Thyroid gland (tissue), 4 donors: ENCODE measurements around the gene QDPR. TPM values are rescaled to one million over a fixed set of nuclear protein-coding genes. Genes with fewer than 3 reads are reported as not detected.
A peak's percentile ranks its signal among the peaks of the same experiment; 100 is the strongest.

ENCODE experiments used
- DNase-seq, 2 donors: peaks; one replicate each; pipeline ENCODE4 v3.0.0-alpha.2; 2019
- H3K27ac ChIP-seq, 3 donors: fragments of 200-600 bp; sonication (generic); 1 replicate in 2 of 3; 2 replicates in 1 of 3; pipeline ENCODE4 v1.5.1; 2016 to 2019; ENCODE audit warnings: mild to moderate bottlenecking in 1 of 3, moderate library complexity in 1 of 3
- H3K27me3 ChIP-seq: fragments of 200-600 bp; sonication (generic); one replicate; pipeline ENCODE4 v1.5.1; 2019
- H3K36me3 ChIP-seq, 2 donors: fragments of 200-600 bp; sonication (generic); one replicate each; pipeline ENCODE4 v1.5.1; 2016 to 2019
- H3K4me1 ChIP-seq, 2 donors: fragments of 200-600 bp; sonication (generic); one replicate each; pipeline ENCODE4 v1.5.1; 2017 to 2019
- H3K4me3 ChIP-seq, 3 donors: fragments of 200-600 bp; sonication (generic); replicated peaks in 1 of 3; 1 replicate in 2 of 3; 2 replicates in 1 of 3; pipeline ENCODE4 v1.5.1; 2016; ENCODE audit warnings: mild to moderate bottlenecking in 1 of 3
- H3K9me3 ChIP-seq: fragments of 200-600 bp; sonication (generic); one replicate; pipeline ENCODE4 v1.5.1; 2017
- POLR2A ChIP-seq, 2 donors: fragments of 450-650 bp; IDR thresholded peaks; one replicate each; pipeline ENCODE4 v1.6.1; 2017; ENCODE audit warnings: antibody characterized with exemption in 2 of 2, mild to moderate bottlenecking in 2 of 2, moderate library complexity in 1 of 2
- WGBS, 2 donors: methylation state at CpG; one replicate each; pipeline ENCODE4 v1.1.5; 2017; 5-methylcytosine and 5-hydroxymethylcytosine counted together
- intact Hi-C: fragments of 100-400 bp; cut with DNase I; formaldehyde crosslinking; loops from one replicate; pipeline ENCODE4 v1.15.1; 2023
- total RNA-seq, 4 donors: library from RNA; depleted of rRNA; stranded (reverse); fragments of >200 nt; gene quantifications; one replicate each; pipeline ENCODE4 v1.2.3, GENCODE V29; 2016
- TF ChIP-seq, protein P1 (sequence below), 6 experiments: fragments of 200-600 bp in 3 of 6; fragments of 450-650 bp in 3 of 6; sonication (generic) in 3 of 6; IDR thresholded peaks; one replicate each; pipeline ENCODE4 v1.5.1; 2016 to 2019; ENCODE audit warnings: antibody characterized with exemption in 6 of 6, mild to moderate bottlenecking in 2 of 6, inconsistent platforms in 1 of 6, moderate library complexity in 1 of 6

The QDPR gene
- total RNA-seq: 10 to 100 TPM in 2 of 4 donors, 1 to 10 TPM in 2; 4.0 to 14.7 (median 9.6) TPM

DNA sequence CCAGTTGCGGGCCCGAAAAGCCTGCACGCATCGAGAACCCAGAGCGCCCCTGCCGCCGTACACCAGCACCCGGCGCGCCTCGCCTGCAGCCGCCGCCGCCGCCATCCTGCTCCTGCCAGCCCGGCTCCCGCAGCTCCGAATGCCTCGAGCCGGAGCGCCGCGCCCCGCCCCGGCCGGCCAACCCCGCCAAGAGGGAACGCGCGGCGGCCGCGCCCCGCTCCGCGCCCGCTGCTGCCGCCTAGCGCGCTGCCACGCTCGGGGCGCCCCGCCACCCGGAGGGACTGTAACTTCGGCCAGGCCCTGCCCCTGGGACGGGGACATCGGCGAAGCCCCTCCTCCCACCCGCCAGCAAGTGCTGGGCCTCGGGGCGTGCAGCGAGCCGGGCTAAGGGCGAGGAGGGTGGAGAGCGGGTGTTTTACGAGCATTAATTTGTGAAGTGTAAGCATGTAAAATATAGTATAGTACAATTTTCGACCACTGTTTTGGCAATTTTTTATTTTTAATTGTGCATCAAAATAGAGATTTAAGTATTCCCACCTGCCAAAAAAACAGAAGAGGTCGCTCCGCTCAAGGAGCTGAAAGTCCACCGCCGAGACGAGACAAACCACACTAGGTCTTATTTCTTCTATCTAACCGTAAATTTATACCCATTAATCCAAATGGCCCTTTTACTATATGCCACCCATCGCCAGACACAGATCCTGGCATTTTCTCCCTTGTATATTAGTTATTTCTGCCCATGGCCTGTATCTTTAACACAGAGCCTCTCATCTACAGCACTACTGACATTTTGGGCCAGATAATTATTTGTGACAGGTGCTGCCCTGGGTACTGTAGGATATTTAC, at the start of gene QDPR:
Gene QDPR (minus strand): TSS at position 141 of the 846 bp plus-strand sequence. CDS start 36 bp downstream, at position 105.
- DNase-seq: peak; percentile 87 to 89
- H3K27me3 ChIP-seq: no peaks in the 10 kb centered on the region

DNA sequence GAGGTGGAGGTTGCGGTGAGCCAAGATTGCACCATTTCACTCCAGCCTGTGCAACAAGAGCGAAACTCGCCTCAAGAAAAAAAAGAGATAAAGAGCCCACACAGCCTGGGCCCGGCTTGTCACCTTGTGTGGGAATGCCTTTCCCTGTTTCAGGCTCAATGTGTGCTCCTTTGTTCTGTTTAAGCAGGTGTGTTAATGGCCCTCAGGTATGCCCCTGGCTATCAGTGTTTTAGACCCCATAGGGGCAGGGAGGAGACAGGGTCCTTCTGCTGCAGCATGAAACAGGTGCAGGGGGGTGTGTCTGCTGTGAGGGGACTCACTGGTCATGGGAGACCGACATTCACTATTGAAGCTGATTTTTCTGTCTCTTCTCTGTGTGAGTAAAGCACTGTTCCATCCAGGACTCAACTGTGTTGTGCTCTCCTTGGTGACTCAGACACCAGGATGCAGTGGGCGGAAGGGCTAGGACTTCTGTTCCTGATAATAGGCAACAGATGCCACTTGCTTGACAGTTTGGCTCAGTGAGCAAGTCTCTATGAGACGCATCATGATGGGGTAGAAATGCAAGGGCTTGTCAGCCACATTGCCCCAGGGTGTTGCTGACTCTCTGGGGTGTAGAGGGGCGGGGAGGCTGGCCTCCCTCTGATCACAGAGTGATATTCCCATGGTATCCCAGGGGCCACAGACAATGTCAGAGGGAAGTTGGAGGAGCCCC, 49.5 kb upstream of the QDPR start:
- H3K27me3 ChIP-seq: no peaks in the 10 kb centered on the region
- WGBS, 2 donors: 87 to 90% methylated on average over 8 of the region's 8 CpGs

More for the DNA sequence above, at the start of gene QDPR:
- peak within 1 kb of the TSS; percentile 18 to 82 (median 52) for H3K27ac ChIP-seq
- no peaks in the 10 kb centered on the region for H3K9me3 ChIP-seq
- 4 to 9% methylated on average over 19 to 28 of the region's 65 CpGs for WGBS, 2 donors
- peak within 1 kb of the TSS; percentile 23 to 79 (median 69) for H3K4me3 ChIP-seq
- H3K4me1 ChIP-seq: peaks cover 12 to 23% of the 10 kb centered on the region in 2 donors
- H3K36me3 ChIP-seq: peaks cover 0 to 2% of the 10 kb centered on the region in 2 donors
- peak in 1 of 2 donors; percentile 50 for TF ChIP-seq POLR2A (IDR thresholded peaks at IDR 0.05)
- TF ChIP-seq, protein P1, sequence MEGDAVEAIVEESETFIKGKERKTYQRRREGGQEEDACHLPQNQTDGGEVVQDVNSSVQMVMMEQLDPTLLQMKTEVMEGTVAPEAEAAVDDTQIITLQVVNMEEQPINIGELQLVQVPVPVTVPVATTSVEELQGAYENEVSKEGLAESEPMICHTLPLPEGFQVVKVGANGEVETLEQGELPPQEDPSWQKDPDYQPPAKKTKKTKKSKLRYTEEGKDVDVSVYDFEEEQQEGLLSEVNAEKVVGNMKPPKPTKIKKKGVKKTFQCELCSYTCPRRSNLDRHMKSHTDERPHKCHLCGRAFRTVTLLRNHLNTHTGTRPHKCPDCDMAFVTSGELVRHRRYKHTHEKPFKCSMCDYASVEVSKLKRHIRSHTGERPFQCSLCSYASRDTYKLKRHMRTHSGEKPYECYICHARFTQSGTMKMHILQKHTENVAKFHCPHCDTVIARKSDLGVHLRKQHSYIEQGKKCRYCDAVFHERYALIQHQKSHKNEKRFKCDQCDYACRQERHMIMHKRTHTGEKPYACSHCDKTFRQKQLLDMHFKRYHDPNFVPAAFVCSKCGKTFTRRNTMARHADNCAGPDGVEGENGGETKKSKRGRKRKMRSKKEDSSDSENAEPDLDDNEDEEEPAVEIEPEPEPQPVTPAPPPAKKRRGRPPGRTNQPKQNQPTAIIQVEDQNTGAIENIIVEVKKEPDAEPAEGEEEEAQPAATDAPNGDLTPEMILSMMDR (IDR thresholded peaks at IDR 0.05): peak in 3 of 6 experiments; percentile 49 to 62 (median 52)
- intact Hi-C loops: no loop called here

DNA sequence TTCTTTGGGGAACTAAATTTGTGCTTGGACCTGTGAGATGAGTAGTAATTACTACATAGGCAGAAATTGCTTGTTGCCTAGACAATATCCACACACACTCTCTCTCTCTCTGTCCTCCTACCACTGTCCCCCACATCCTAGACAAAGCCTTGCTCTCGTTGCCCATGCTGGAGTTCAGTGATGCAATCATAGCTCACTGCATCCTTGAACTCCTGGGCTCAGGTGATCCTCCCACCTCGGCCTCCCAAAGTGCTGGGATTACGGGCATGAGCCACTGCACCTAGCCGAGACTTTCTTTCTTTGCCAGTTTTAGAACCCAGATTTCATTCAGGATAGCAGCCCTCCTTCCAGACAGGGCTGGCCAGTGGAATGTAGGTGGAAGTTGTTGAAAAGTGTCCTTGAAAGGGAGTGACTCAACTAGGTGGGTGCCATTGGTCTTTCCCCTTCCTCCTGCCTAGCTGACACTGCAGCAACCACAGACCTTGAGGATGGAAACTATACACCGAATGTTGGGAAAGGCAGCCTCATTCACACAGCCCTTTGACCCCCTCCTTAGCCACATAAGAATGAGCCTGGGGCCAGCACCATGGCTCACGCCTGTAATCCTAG, 48.3 kb upstream of the QDPR start:
- no peaks in the 10 kb centered on the region for H3K4me1 ChIP-seq
- no peak for TF ChIP-seq POLR2A (IDR thresholded peaks at IDR 0.05)
- TF ChIP-seq, protein P1 (IDR thresholded peaks at IDR 0.05): no peak
- no peaks in the 10 kb centered on the region for H3K36me3 ChIP-seq
- H3K9me3 ChIP-seq: no peaks in the 10 kb centered on the region
- DNase-seq: no peak
- intact Hi-C loops: no loop called here
- no peaks in the 10 kb centered on the region for H3K27me3 ChIP-seq
- no peak overlapping the region for H3K27ac ChIP-seq
- WGBS, 2 donors: 82 to 83% methylated on average over 6 of the region's 6 CpGs
- no peak overlapping the region for H3K4me3 ChIP-seq

More for the DNA sequence above, 49.5 kb upstream of the QDPR start:
- H3K4me3 ChIP-seq: no peak overlapping the region
- no peaks in the 10 kb centered on the region for H3K36me3 ChIP-seq
- H3K4me1 ChIP-seq: no peaks in the 10 kb centered on the region
- TF ChIP-seq POLR2A (IDR thresholded peaks at IDR 0.05): no peak
- TF ChIP-seq, protein P1 (IDR thresholded peaks at IDR 0.05): no peak
- no peaks in the 10 kb centered on the region for H3K9me3 ChIP-seq
- intact Hi-C loops: no loop called here
- H3K27ac ChIP-seq: no peak overlapping the region
- no peak for DNase-seq

DNA sequence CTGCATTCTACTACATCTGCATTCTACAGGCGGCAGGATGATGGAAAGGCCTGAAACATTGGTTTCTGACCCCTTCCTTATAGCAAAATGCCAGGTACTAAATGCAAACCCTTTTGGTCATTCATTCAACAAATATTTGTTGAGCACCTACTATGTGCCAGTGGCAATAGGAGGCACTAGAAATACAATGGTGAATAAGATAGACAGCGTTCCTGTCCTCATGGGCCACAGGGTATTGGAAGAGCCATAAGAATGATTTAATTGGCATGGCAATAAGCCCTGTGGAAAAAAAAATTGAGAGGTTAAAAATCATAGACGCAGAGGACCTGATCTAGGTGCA, 47.8 kb upstream of the QDPR start:
- no peaks in the 10 kb centered on the region for H3K36me3 ChIP-seq
- no peaks in the 10 kb centered on the region for H3K27me3 ChIP-seq
- 92 to 98% methylated on average over 3 of the region's 3 CpGs for WGBS, 2 donors
- no peak overlapping the region for H3K27ac ChIP-seq
- TF ChIP-seq POLR2A (IDR thresholded peaks at IDR 0.05): no peak
- TF ChIP-seq, protein P1 (IDR thresholded peaks at IDR 0.05): no peak
- no peak for DNase-seq
- no peak overlapping the region for H3K4me3 ChIP-seq
- intact Hi-C loops: no loop called here
- no peaks in the 10 kb centered on the region for H3K4me1 ChIP-seq
- no peaks in the 10 kb centered on the region for H3K9me3 ChIP-seq
